GM18519 (cell line): ENCODE data around the gene ADARB1.

Experiments
- ATAC-seq: cut with Tn5 transposase; IDR thresholded peaks from one replicate; pipeline ENCODE4 v1.9.1; 2021; ENCODE audit warnings: mild to moderate bottlenecking, moderate library complexity; ENCODE audit not compliant: unreplicated experiment, low FRiP score

Gene ADARB1

DNA sequence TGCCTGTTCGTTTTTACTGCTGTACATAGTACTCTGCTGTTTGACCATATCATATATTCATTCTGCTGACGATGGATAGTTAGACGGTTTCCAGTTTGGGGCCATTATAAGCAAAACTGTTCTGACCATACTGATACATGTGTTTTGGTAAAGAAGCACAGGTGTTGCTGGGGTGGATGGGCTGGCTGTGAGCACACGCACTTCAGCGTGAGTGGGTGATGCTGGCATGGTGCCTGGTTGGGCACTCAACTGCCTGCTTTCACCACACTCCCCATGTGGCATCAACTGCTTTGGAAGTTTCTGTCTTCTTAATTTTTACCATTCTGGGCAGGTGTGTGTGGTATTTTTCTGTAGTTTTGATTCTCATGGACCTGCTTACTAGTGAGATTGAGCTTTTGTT, 37.3 kb downstream of the ADARB1 start:
- no peak for ATAC-seq

DNA sequence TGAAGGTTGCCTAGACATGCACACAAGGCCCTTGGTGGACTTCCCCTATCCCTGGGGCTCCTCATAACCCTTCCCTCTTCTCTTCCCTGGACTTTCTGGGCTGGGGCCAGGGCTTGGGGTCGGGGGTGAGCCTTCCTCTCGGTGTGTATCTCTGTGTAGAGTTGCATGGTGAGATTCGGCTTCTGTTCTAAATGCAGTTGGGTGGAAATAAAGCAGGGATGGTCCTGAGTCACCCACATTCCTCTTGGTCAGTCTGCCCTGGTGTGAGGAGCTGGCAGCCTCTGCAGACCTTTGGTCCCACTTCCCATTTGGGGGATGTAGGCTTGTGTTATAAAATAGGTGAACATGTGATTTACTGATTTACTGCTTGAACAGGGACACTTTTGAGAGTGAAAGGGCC, 38.0 kb downstream of the ADARB1 start:
- no peak for ATAC-seq

- no peak for ATAC-seq
These were observed 39.2 kb downstream of the ADARB1 start for GRCh38 chr21:45113543-45113942.

GRCh38 chr21:45114072-45114471, 39.7 kb downstream of the ADARB1 start:
- no peak for ATAC-seq

DNA sequence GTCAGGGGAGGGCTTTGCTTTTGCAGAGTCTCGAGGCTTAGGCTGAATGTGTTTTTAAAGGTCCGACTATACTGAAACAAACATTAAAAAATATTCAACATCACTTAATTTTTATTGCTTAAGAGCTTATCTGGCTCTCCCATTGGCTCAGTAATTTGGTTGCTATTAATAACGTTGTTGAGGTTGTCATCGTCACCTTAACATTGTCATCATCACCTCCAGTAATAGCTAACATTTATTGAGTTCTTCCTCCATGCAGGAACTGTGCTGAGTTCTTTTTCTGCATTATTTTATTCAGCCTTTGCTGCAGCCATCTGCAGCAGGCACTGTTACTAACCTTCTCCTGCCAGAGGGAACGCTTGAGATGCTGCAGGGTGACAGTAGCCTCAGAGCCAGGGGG, 40.1 kb downstream of the ADARB1 start:
- ATAC-seq = no peak

DNA sequence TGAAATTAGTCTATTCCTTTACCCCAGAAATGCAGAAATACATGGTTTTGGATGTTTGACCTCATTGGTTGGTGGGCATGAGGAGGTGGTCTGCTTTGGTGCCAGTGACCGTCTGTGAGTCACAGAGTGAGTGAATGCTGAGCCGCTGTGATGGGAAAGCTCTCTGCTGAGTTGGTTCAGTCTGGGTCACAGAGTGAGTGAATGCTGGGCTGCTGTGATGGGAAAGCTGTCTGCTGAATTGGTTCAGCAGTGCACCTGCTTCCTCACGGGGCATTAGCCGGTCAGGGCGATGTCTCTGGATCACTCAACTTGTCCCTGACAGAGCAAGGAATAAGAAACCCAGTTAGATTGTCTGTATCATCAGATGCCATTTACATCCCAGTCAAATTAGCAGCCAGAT, 40.8 kb downstream of the ADARB1 start:
- no peak for ATAC-seq

DNA sequence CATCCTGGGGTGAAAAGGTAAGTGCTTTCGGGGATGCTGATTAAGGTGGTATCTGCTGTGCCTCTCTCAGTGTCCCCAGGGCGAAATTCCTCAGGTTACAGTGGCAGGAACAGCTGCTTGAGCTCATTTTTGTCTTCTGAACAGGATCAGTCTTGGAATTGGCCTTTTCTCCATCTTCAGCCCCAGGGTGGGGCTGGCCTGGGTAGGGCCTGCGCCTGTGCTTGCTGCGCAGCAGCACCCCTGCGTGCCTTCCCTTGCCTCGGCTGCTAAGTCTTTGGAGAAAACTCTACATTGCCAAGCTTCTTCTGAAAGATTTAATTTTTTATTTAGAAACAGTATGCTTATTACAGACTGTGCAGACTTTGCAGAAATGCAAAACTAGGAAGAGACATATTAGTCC, 41.7 kb downstream of the ADARB1 start:
- no peak for ATAC-seq

DNA sequence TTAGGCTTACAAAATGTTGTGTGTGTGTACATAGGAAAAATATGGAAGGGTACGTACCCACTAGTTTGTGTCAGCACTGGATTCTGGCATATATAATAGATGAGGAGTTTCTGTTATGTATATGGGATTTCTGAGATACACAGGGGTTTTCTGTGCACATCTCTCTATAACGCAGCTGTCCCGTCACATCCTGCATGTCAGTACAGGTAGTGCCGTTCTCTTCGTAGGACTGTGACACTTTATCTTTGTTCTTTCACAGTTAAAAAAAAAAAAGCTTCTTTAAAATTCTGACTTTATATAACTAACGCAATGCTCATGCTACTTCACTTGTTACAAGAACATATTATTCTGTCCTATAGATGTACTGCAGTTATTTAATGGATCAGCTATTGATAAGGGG, 42.9 kb downstream of the ADARB1 start:
- ATAC-seq = no peak

DNA sequence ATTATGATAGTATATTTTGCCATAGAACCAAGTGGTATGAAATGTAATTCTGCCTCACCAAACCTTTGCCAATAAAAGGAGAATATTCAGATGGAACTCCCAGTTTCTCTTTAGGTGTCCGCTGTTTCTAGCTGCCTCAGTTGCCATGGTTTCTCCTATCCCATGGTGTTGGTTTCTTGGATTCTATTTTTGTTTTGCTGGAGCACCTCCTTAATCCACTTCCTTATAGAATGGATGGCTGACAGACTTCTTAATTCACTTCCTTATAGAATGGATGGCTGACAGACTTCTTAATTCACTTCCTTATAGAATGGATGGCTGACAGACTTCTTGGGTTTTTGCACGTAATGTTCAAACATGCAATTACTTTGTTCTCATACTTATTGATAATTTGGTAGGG, 43.7 kb downstream of the ADARB1 start:
- ATAC-seq = no peak

- ATAC-seq = no peak
These were observed 45.4 kb downstream of the ADARB1 start for GRCh38 chr21:45119812-45120211.

DNA sequence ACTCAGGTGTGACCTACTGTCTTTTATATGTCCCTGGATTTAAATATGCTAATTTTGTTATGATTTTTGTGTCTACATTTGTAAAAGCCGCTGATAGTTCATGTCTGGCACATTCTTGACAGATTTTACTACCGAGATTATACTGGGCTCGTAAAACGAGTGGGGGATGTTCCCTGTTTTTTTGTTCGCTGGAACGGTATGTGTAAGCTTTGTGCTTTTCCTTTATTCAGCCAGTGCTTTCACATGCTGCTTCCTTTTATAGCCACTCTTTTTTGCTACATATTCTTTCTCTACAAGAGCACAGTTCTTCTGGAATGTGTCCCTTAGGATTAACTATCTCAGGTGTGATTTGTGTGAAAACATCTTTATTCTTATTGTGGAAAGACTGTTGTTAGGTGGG, 46.6 kb downstream of the ADARB1 start:
- ATAC-seq = no peak

GRCh38 chr21:45122030-45122429, 47.6 kb downstream of the ADARB1 start:
- no peak for ATAC-seq

DNA sequence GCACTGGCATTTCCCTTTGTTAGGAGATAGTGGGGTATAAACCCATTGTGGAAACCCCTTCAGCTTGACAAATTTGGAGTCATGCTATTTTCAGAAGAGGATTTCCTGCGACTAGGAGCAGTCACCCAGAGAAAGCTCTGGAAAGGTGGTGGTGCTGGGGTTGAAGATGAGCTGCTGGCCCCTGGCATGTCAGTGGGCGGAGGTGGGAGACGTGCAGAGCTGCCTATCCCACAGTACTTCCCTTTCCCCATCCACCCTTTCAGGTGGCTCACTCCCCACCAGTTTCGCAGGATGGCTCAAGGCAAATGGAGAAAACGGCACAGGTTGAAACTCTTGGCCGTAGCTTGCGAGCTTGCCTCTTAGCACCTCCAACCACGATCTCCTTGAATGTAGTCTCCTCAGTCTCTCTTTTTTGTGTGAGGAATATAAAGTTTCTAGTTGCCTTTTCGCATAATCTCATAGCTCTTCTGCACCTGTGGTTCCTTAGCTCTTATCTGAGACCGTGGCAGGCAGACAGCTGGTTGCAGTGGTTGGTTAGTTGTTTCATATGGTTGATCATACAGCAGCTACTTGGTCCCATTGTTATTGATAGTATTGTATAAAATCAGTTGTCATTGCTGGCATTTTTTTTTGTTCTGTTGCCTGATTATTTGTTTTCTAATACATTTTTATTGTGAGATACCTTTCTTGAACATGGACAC, 48.2 kb downstream of the ADARB1 start:
- ATAC-seq = no peak

DNA sequence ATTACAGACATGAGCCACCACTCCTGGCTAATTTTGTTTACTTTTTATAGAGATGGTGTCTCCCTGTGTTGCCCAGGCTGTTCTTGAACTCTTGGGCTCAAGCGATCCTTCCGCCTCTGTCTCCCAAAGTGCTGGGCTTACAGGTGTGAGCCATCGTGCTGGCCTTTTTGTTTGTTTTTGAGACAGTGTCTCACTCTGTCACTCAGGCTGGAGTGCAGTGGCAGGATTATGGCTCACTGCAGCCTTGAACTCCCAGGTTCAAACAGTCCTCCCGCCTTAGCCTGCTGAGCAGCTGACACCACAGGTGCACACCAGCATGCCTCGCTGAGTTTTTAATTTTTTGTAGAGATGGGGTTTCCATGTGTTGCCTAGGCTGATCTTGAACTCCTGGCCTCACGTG, 49.1 kb downstream of the ADARB1 start:
- ATAC-seq = no peak

- no peak for ATAC-seq
These were observed 50.2 kb downstream of the ADARB1 start for GRCh38 chr21:45124596-45124995.

GRCh38 chr21:45125357-45125756, 51.0 kb downstream of the ADARB1 start:
- ATAC-seq = no peak

GRCh38 chr21:45126204-45126626, 51.8 kb downstream of the ADARB1 start:
- ATAC-seq = no peak

GRCh38 chr21:45126983-45127382, 52.6 kb downstream of the ADARB1 start:
- ATAC-seq = no peak

DNA sequence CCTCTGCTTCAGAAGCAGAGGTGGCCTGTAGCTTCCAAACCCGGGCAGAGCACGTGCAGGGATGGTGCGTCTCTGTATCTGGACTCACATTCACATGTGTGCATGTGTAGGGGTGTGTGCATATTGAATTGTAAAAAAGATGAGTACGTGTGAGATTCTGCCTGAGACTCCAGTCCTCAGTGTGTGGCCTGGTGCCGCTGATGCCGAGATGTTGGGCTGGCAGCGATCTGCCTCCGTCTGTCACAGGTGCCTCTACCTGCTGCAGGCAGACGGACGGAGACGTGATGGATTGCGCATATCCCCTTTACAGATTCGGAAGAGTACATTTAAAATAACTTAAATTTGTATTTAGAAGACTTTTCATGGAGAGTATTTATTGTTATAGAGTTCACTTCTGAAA, 53.6 kb downstream of the ADARB1 start:
- ATAC-seq = no peak

DNA sequence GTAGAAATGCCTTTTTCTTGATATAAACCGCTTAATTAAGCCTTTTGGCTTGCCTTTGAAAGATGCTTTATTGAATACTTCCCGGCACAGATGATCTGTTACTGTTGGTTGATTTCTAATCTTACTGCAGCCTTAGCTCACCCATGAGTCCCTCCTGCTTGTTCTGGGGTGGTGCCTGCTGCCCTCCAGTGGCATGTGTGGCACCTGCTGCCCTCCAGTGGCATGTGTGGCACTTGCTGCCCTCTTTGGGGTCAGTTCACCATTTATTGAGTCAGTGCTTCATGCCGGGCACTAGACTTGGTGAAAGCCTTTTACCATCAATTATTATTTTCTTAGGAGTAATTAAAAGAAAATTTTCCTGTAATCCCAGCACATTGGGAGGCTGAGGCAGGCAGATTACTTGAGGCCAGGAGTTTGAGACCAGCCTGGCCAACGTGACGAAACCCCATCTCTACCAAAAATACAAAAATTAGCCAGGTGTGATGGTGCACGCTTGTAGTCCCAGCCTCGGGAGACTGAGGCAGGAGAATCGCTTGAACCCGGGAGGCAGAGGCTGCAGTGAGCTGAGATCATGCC, 54.3 kb downstream of the ADARB1 start:
- ATAC-seq = no peak

GRCh38 chr21:45129189-45129923, 55.0 kb downstream of the ADARB1 start:
- no peak for ATAC-seq

GRCh38 chr21:45130324-45130774, 56.0 kb downstream of the ADARB1 start:
- ATAC-seq = no peak
